HG02973 (cell line): ENCODE measurements around the gene LRRC4B.

Experiments
- ATAC-seq: cut with Tn5 transposase; IDR thresholded peaks from one replicate; pipeline ENCODE4 v1.9.1; 2021; ENCODE audit warnings: moderate library complexity; ENCODE audit not compliant: unreplicated experiment

The LRRC4B gene

GRCh38 chr19:50467566-50467965, 100.7 kb downstream of the LRRC4B start:
- ATAC-seq = no peak
